ENCODE data around the gene TMEM147. TPM values are rescaled to one million over a fixed set of nuclear protein-coding genes. Genes with fewer than 3 reads are reported as not detected.

The TMEM147 gene
- total RNA-seq, 2 experiments from 2014 or later = 73.1 to 73.8 TPM

GRCh38 chr19:35509861-35510625 is 35.4 kb upstream of the TMEM147 start:
- Mint-ChIP-seq H3K36me3 (ENCODE audit: low read depth) (no peaks in the 10 kb centered on the region), H3K4me3 (peak overlapping the region; percentile 43), H3K27me3 (peaks cover 43% of the 10 kb centered on the region), H3K4me1 (peaks cover 15% of the 10 kb centered on the region), H3K9me3 (ENCODE audit: low read depth) (no peaks in the 10 kb centered on the region), H3K27ac (no peak overlapping the region)
- intact Hi-C loops (cut with DNase I, micrococcal nuclease) = loop anchor here (1.0 to 2.0 kb wide), 2 partner anchors 35 to 82 kb away; partner anchors contain the start of gene TMEM147 (in 1 of the 2)
- ATAC-seq = peak; percentile 79
- peak; percentile 87 for DNase-seq
- POLR2A ChIA-PET = no interaction called here
- CTCF ChIA-PET = interaction anchor here (0.6 to 2.5 kb wide), 29 partner anchors 8 to 421 kb away, joined by 3 to 16 read pairs (median 4); partner anchors contain the start of genes FFAR1 and PMIS2

GRCh38 chr19:35510626-35510964 is 34.8 kb upstream of the TMEM147 start:
- DNase-seq = no peak
- intact Hi-C loops (cut with DNase I, micrococcal nuclease) = loop anchor here (1.0 to 2.0 kb wide), 2 partner anchors 34 to 82 kb away; partner anchors contain the start of gene TMEM147 (in 1 of the 2)
- Mint-ChIP-seq H3K4me1 (peaks cover 15% of the 10 kb centered on the region), H3K27ac (no peak overlapping the region), H3K27me3 (peaks cover 39% of the 10 kb centered on the region), H3K4me3 (peak overlapping the region; percentile 43), H3K9me3 (ENCODE audit: low read depth) (no peaks in the 10 kb centered on the region), H3K36me3 (ENCODE audit: low read depth) (no peaks in the 10 kb centered on the region)
- POLR2A ChIA-PET = no interaction called here
- ATAC-seq = no peak
- CTCF ChIA-PET = interaction anchor here (0.6 to 2.5 kb wide), 24 partner anchors 9 to 421 kb away, joined by 3 to 16 read pairs (median 4); partner anchors contain the start of genes FFAR1 and PMIS2

GRCh38 chr19:35511337-35511736 is 34.1 kb upstream of the TMEM147 start:
- H3K27ac Mint-ChIP-seq = no peak overlapping the region
- POLR2A ChIA-PET = no interaction called here
- CTCF ChIA-PET = interaction anchor here (0.9 to 2.5 kb wide), 9 partner anchors 9 to 81 kb away, joined by 3 to 16 read pairs (median 6); no protein-coding TSS in a partner anchor
- peaks cover 15% of the 10 kb centered on the region for H3K4me1 Mint-ChIP-seq
- H3K4me3 Mint-ChIP-seq = no peak overlapping the region
- peaks cover 37% of the 10 kb centered on the region for H3K27me3 Mint-ChIP-seq
- intact Hi-C loops (cut with DNase I, micrococcal nuclease) = loop anchor here in 1 of 2 experiments (2.0 kb wide), 1 partner anchor 33 kb away; the partner anchor contains the start of gene TMEM147
- ATAC-seq (no peak), DNase-seq (no peak)
- H3K36me3 Mint-ChIP-seq (ENCODE audit: low read depth) = no peaks in the 10 kb centered on the region
- H3K9me3 Mint-ChIP-seq (ENCODE audit: low read depth) = no peaks in the 10 kb centered on the region

- Mint-ChIP-seq H3K4me3 (no peak overlapping the region), H3K4me1 (peaks cover 15% of the 10 kb centered on the region), H3K9me3 (ENCODE audit: low read depth) (no peaks in the 10 kb centered on the region), H3K27me3 (peaks cover 25% of the 10 kb centered on the region), H3K36me3 (ENCODE audit: low read depth) (no peaks in the 10 kb centered on the region), H3K27ac (no peak overlapping the region)
- no peak for DNase-seq
- ChIA-PET POLR2A (no interaction called here), CTCF (interaction anchor here (0.6 to 1.0 kb wide), 2 partner anchors 18 to 418 kb away, joined by 3 to 4 read pairs; no protein-coding TSS in a partner anchor)
- intact Hi-C loops (cut with DNase I, micrococcal nuclease) = no loop called here
- no peak for ATAC-seq
These were observed 32.4 kb upstream of the TMEM147 start for GRCh38 chr19:35512831-35513627.

- no peak for DNase-seq
- no peaks in the 10 kb centered on the region for H3K36me3 Mint-ChIP-seq (ENCODE audit: low read depth)
- POLR2A ChIA-PET = no interaction called here
- peaks cover 21% of the 10 kb centered on the region for H3K27me3 Mint-ChIP-seq
- H3K4me3 Mint-ChIP-seq = no peak within 1 kb of the TSS
- no peak within 1 kb of the TSS for H3K27ac Mint-ChIP-seq
- CTCF ChIA-PET = interaction anchor here (0.6 kb wide), 1 partner anchor 19 kb away, joined by 3 read pairs; no protein-coding TSS in a partner anchor
- ATAC-seq = no peak
- peaks cover 15% of the 10 kb centered on the region for H3K4me1 Mint-ChIP-seq
- intact Hi-C loops (cut with DNase I, micrococcal nuclease) = no loop called here
- H3K9me3 Mint-ChIP-seq (ENCODE audit: low read depth) = no peaks in the 10 kb centered on the region
These were observed 31.7 kb upstream of the TMEM147 start, which contains the start of gene DMKN for GRCh38 chr19:35513628-35514281. DMKN (minus strand) TSS chr19:35513649; CDS start chr19:35513475, 174 bp downstream.

- intact Hi-C loops (cut with DNase I, micrococcal nuclease) = no loop called here
- peaks cover 18% of the 10 kb centered on the region for H3K27me3 Mint-ChIP-seq
- CTCF ChIA-PET = interaction anchor here (0.7 kb wide), 1 partner anchor 18 kb away, joined by 3 read pairs; no protein-coding TSS in a partner anchor
- H3K4me1 Mint-ChIP-seq = peaks cover 12% of the 10 kb centered on the region
- POLR2A ChIA-PET = no interaction called here
- ATAC-seq (no peak), DNase-seq (no peak)
- H3K9me3 Mint-ChIP-seq (ENCODE audit: low read depth) = no peaks in the 10 kb centered on the region
- no peaks in the 10 kb centered on the region for H3K36me3 Mint-ChIP-seq (ENCODE audit: low read depth)
- H3K4me3 Mint-ChIP-seq = no peak overlapping the region
- H3K27ac Mint-ChIP-seq = no peak overlapping the region
These were observed 31.1 kb upstream of the TMEM147 start for GRCh38 chr19:35514282-35514809.

- POLR2A ChIA-PET = no interaction called here
- intact Hi-C loops (cut with DNase I, micrococcal nuclease) = no loop called here
- peaks cover 8% of the 10 kb centered on the region for H3K27me3 Mint-ChIP-seq
- no peaks in the 10 kb centered on the region for H3K36me3 Mint-ChIP-seq (ENCODE audit: low read depth)
- H3K4me1 Mint-ChIP-seq = no peaks in the 10 kb centered on the region
- ATAC-seq (no peak), DNase-seq (no peak)
- no peaks in the 10 kb centered on the region for H3K9me3 Mint-ChIP-seq (ENCODE audit: low read depth)
- H3K4me3 Mint-ChIP-seq = no peak overlapping the region
- CTCF ChIA-PET = interaction anchor here (0.9 kb wide), 2 partner anchors 21 to 33 kb away, joined by 3 to 4 read pairs; no protein-coding TSS in a partner anchor
- no peak overlapping the region for H3K27ac Mint-ChIP-seq
These were observed 29.1 kb upstream of the TMEM147 start for GRCh38 chr19:35516310-35516709.

- intact Hi-C loops (cut with DNase I, micrococcal nuclease) = no loop called here
- POLR2A ChIA-PET = no interaction called here
These were observed 28.1 kb upstream of the TMEM147 start for GRCh38 chr19:35517342-35517741.

GRCh38 chr19:35518313-35518712 is 27.1 kb upstream of the TMEM147 start:
- H3K36me3 Mint-ChIP-seq (ENCODE audit: low read depth) = no peaks in the 10 kb centered on the region
- H3K27me3 Mint-ChIP-seq = peaks cover 3% of the 10 kb centered on the region
- ATAC-seq (no peak), DNase-seq (no peak)
- no peak overlapping the region for H3K27ac Mint-ChIP-seq
- CTCF ChIA-PET = interaction anchor here (1.0 kb wide), 1 partner anchor 40 kb away, joined by 3 read pairs; no protein-coding TSS in a partner anchor
- POLR2A ChIA-PET = no interaction called here
- intact Hi-C loops (cut with DNase I, micrococcal nuclease) = no loop called here
- no peaks in the 10 kb centered on the region for H3K9me3 Mint-ChIP-seq (ENCODE audit: low read depth)
- H3K4me1 Mint-ChIP-seq = no peaks in the 10 kb centered on the region
- no peak overlapping the region for H3K4me3 Mint-ChIP-seq

More at GRCh38 chr19:35517342-35517741, 28.1 kb upstream of the TMEM147 start:
- no peaks in the 10 kb centered on the region for H3K4me1 Mint-ChIP-seq
- no peaks in the 10 kb centered on the region for H3K36me3 Mint-ChIP-seq (ENCODE audit: low read depth)
- ATAC-seq = no peak
- no peak overlapping the region for H3K27ac Mint-ChIP-seq
- no peak for DNase-seq
- no peak overlapping the region for H3K4me3 Mint-ChIP-seq
- H3K27me3 Mint-ChIP-seq = peaks cover 6% of the 10 kb centered on the region
- CTCF ChIA-PET = interaction anchor here (0.9 kb wide), 1 partner anchor 32 kb away, joined by 4 read pairs; no protein-coding TSS in a partner anchor
- no peaks in the 10 kb centered on the region for H3K9me3 Mint-ChIP-seq (ENCODE audit: low read depth)

GRCh38 chr19:35519291-35519690 is 26.1 kb upstream of the TMEM147 start:
- ATAC-seq (no peak), DNase-seq (no peak)
- H3K9me3 Mint-ChIP-seq (ENCODE audit: low read depth) = no peaks in the 10 kb centered on the region
- H3K4me3 Mint-ChIP-seq = no peak overlapping the region
- POLR2A ChIA-PET = no interaction called here
- CTCF ChIA-PET = no interaction called here
- H3K27me3 Mint-ChIP-seq = peaks cover 3% of the 10 kb centered on the region
- intact Hi-C loops (cut with DNase I, micrococcal nuclease) = no loop called here
- H3K36me3 Mint-ChIP-seq (ENCODE audit: low read depth) = no peaks in the 10 kb centered on the region
- H3K4me1 Mint-ChIP-seq = no peaks in the 10 kb centered on the region
- H3K27ac Mint-ChIP-seq = no peak overlapping the region
